ENCODE data around the gene INSC.

The INSC gene

GRCh38 chr11:15097411-15097810, 17.3 kb upstream of the INSC start:
- H3K4me3 ChIP-seq (ENCODE audit: control insufficient read depth in 1 of 7, extremely low read depth in 1 of 7, insufficient read depth in 4 of 7, low read depth in 2 of 7, low read length in 6 of 7), result no peak overlapping the region
- POLR2A ChIA-PET, result no interaction called here
- WGBS (ENCODE audit: insufficient coverage), result 100% methylated on average over 3 of the region's 3 CpGs
- no peaks in the 10 kb centered on the region for H3K4me1 ChIP-seq (ENCODE audit: control extremely low read depth in 1 of 4, control insufficient read depth in 4 of 4, insufficient read depth in 4 of 4, low read length in 3 of 4)
- no peak for DNase-seq
- no peaks in the 10 kb centered on the region for H3K9me3 ChIP-seq (ENCODE audit: control extremely low read depth in 1 of 5, control insufficient read depth in 4 of 5, insufficient read depth in 2 of 5, low read depth in 1 of 5, low read length in 4 of 5)
- CTCF ChIA-PET, result interaction anchor here (0.8 to 1.8 kb wide), 4 partner anchors 13 to 116 kb away, joined by 3 to 9 read pairs (median 4); no protein-coding TSS in a partner anchor
- H3K36me3 ChIP-seq (ENCODE audit: control insufficient read depth in 4 of 4, insufficient read depth in 4 of 4, low read length in 3 of 4), result no peaks in the 10 kb centered on the region
- peaks cover 0 to 16% (median 5%) of the 10 kb centered on the region in 5 experiments for H3K27me3 ChIP-seq (replicated peaks in 2 of 5; ENCODE audit: control insufficient read depth in 4 of 5, insufficient read depth in 5 of 5, low read length in 4 of 5)
- H3K27ac ChIP-seq (ENCODE audit: insufficient read depth in 1 of 2, low read depth in 1 of 2, low read length in 2 of 2, poor library complexity in 1 of 2, severe bottlenecking in 2 of 2), result no peak overlapping the region

- Histone ChIP-seq H3K4me3 (ENCODE audit: control insufficient read depth in 1 of 7, extremely low read depth in 1 of 7, insufficient read depth in 4 of 7, low read depth in 2 of 7, low read length in 6 of 7) (no peak overlapping the region), H3K27me3 (replicated peaks in 2 of 5; ENCODE audit: control insufficient read depth in 4 of 5, insufficient read depth in 5 of 5, low read length in 4 of 5) (peaks cover 0 to 16% (median 5%) of the 10 kb centered on the region in 5 experiments), H3K4me1 (ENCODE audit: control extremely low read depth in 1 of 4, control insufficient read depth in 4 of 4, insufficient read depth in 4 of 4, low read length in 3 of 4) (no peaks in the 10 kb centered on the region), H3K27ac (ENCODE audit: insufficient read depth in 1 of 2, low read depth in 1 of 2, low read length in 2 of 2, poor library complexity in 1 of 2, severe bottlenecking in 2 of 2) (no peak overlapping the region), H3K36me3 (ENCODE audit: control insufficient read depth in 4 of 4, insufficient read depth in 4 of 4, low read length in 3 of 4) (no peaks in the 10 kb centered on the region), H3K9me3 (ENCODE audit: control extremely low read depth in 1 of 5, control insufficient read depth in 4 of 5, insufficient read depth in 2 of 5, low read depth in 1 of 5, low read length in 4 of 5) (peaks cover 0 to 11% (median 3%) of the 10 kb centered on the region in 5 experiments)
- DNase-seq, result no peak
- ChIA-PET POLR2A (no interaction called here), CTCF (interaction anchor here (1.1 to 8.9 kb wide), 14 partner anchors 8 to 128 kb away, joined by 3 to 89 read pairs (median 10); partner anchors contain the start of gene INSC)
Observed at GRCh38 chr11:15099267-15099666, 15.5 kb upstream of the INSC start.

GRCh38 chr11:15101072-15101709, 13.5 kb upstream of the INSC start:
- H3K36me3 ChIP-seq (ENCODE audit: control insufficient read depth in 4 of 4, insufficient read depth in 4 of 4, low read length in 3 of 4), result no peaks in the 10 kb centered on the region
- no peak overlapping the region for H3K4me3 ChIP-seq (ENCODE audit: control insufficient read depth in 1 of 7, extremely low read depth in 1 of 7, insufficient read depth in 4 of 7, low read depth in 2 of 7, low read length in 6 of 7)
- ChIA-PET POLR2A (no interaction called here), CTCF (interaction anchor here (0.9 to 8.9 kb wide), 18 partner anchors 10 to 194 kb away, joined by 3 to 89 read pairs (median 6); partner anchors contain the start of genes CALCB and INSC)
- WGBS (ENCODE audit: insufficient coverage), result 36% methylated on average over 7 of the region's 8 CpGs
- H3K4me1 ChIP-seq (ENCODE audit: control extremely low read depth in 1 of 4, control insufficient read depth in 4 of 4, insufficient read depth in 4 of 4, low read length in 3 of 4), result peaks cover 0 to 8% (median 0%) of the 10 kb centered on the region in 4 experiments
- peaks cover 0 to 11% (median 3%) of the 10 kb centered on the region in 5 experiments for H3K9me3 ChIP-seq (ENCODE audit: control extremely low read depth in 1 of 5, control insufficient read depth in 4 of 5, insufficient read depth in 2 of 5, low read depth in 1 of 5, low read length in 4 of 5)
- peaks cover 0 to 16% (median 5%) of the 10 kb centered on the region in 5 experiments for H3K27me3 ChIP-seq (replicated peaks in 2 of 5; ENCODE audit: control insufficient read depth in 4 of 5, insufficient read depth in 5 of 5, low read length in 4 of 5)
- no peak overlapping the region for H3K27ac ChIP-seq (ENCODE audit: insufficient read depth in 1 of 2, low read depth in 1 of 2, low read length in 2 of 2, poor library complexity in 1 of 2, severe bottlenecking in 2 of 2)
- peak; percentile 50 to 70 (median 58) for DNase-seq

GRCh38 chr11:15104166-15104565, 10.6 kb upstream of the INSC start:
- no peak for DNase-seq
- ChIA-PET POLR2A (no interaction called here), CTCF (interaction anchor here (1.1 to 8.9 kb wide), 8 partner anchors 12 to 106 kb away, joined by 3 to 89 read pairs (median 5); partner anchors contain the start of gene INSC)
- H3K4me3 ChIP-seq (ENCODE audit: control insufficient read depth in 1 of 7, extremely low read depth in 1 of 7, insufficient read depth in 4 of 7, low read depth in 2 of 7, low read length in 6 of 7), result no peak overlapping the region
- H3K9me3 ChIP-seq (ENCODE audit: control extremely low read depth in 1 of 5, control insufficient read depth in 4 of 5, insufficient read depth in 2 of 5, low read depth in 1 of 5, low read length in 4 of 5), result peaks cover 0 to 11% (median 3%) of the 10 kb centered on the region in 5 experiments
- no peak overlapping the region for H3K27ac ChIP-seq (ENCODE audit: insufficient read depth in 1 of 2, low read depth in 1 of 2, low read length in 2 of 2, poor library complexity in 1 of 2, severe bottlenecking in 2 of 2)
- H3K27me3 ChIP-seq (replicated peaks in 2 of 5; ENCODE audit: control insufficient read depth in 4 of 5, insufficient read depth in 5 of 5, low read length in 4 of 5), result peaks cover 0 to 11% (median under 1%) of the 10 kb centered on the region in 5 experiments
- WGBS (ENCODE audit: insufficient coverage), result no CpG with 5 or more reads among the region's 2 CpGs
- peaks cover 0 to 26% (median 2%) of the 10 kb centered on the region in 4 experiments for H3K4me1 ChIP-seq (ENCODE audit: control extremely low read depth in 1 of 4, control insufficient read depth in 4 of 4, insufficient read depth in 4 of 4, low read length in 3 of 4)
- no peaks in the 10 kb centered on the region for H3K36me3 ChIP-seq (ENCODE audit: control insufficient read depth in 4 of 4, insufficient read depth in 4 of 4, low read length in 3 of 4)

- Histone ChIP-seq H3K4me3 (ENCODE audit: control insufficient read depth in 1 of 7, extremely low read depth in 1 of 7, insufficient read depth in 4 of 7, low read depth in 2 of 7, low read length in 6 of 7) (no peak overlapping the region), H3K36me3 (ENCODE audit: control insufficient read depth in 4 of 4, insufficient read depth in 4 of 4, low read length in 3 of 4) (no peaks in the 10 kb centered on the region), H3K9me3 (ENCODE audit: control extremely low read depth in 1 of 5, control insufficient read depth in 4 of 5, insufficient read depth in 2 of 5, low read depth in 1 of 5, low read length in 4 of 5) (peaks cover 0 to 11% (median 3%) of the 10 kb centered on the region in 5 experiments), H3K4me1 (ENCODE audit: control extremely low read depth in 1 of 4, control insufficient read depth in 4 of 4, insufficient read depth in 4 of 4, low read length in 3 of 4) (peaks cover 0 to 26% (median 2%) of the 10 kb centered on the region in 4 experiments), H3K27ac (ENCODE audit: insufficient read depth in 1 of 2, low read depth in 1 of 2, low read length in 2 of 2, poor library complexity in 1 of 2, severe bottlenecking in 2 of 2) (no peak overlapping the region), H3K27me3 (replicated peaks in 2 of 5; ENCODE audit: control insufficient read depth in 4 of 5, insufficient read depth in 5 of 5, low read length in 4 of 5) (peaks cover 0 to 3% (median 0%) of the 10 kb centered on the region in 5 experiments)
- CTCF ChIA-PET, result interaction anchor here (0.8 to 8.9 kb wide), 7 partner anchors 10 to 214 kb away, joined by 3 to 89 read pairs (median 3); partner anchors contain the start of genes CYP2R1 and INSC
- POLR2A ChIA-PET, result no interaction called here
- WGBS (ENCODE audit: insufficient coverage), result 98% methylated on average over 8 of the region's 8 CpGs
- peak in 2 of 3 donors; percentile 20 to 39 for DNase-seq
Observed at GRCh38 chr11:15106201-15106965, 8.3 kb upstream of the INSC start.

GRCh38 chr11:15107730-15108515, 6.8 kb upstream of the INSC start:
- Histone ChIP-seq H3K27ac (ENCODE audit: insufficient read depth in 1 of 2, low read depth in 1 of 2, low read length in 2 of 2, poor library complexity in 1 of 2, severe bottlenecking in 2 of 2) (no peak overlapping the region), H3K36me3 (ENCODE audit: control insufficient read depth in 4 of 4, insufficient read depth in 4 of 4, low read length in 3 of 4) (no peaks in the 10 kb centered on the region), H3K27me3 (replicated peaks in 2 of 5; ENCODE audit: control insufficient read depth in 4 of 5, insufficient read depth in 5 of 5, low read length in 4 of 5) (peaks cover 0 to 3% (median 0%) of the 10 kb centered on the region in 5 experiments), H3K9me3 (ENCODE audit: control extremely low read depth in 1 of 5, control insufficient read depth in 4 of 5, insufficient read depth in 2 of 5, low read depth in 1 of 5, low read length in 4 of 5) (peaks cover 0 to 10% (median 2%) of the 10 kb centered on the region in 5 experiments), H3K4me3 (ENCODE audit: control insufficient read depth in 1 of 7, extremely low read depth in 1 of 7, insufficient read depth in 4 of 7, low read depth in 2 of 7, low read length in 6 of 7) (no peak overlapping the region), H3K4me1 (ENCODE audit: control extremely low read depth in 1 of 4, control insufficient read depth in 4 of 4, insufficient read depth in 4 of 4, low read length in 3 of 4) (peaks cover 0 to 35% (median 2%) of the 10 kb centered on the region in 4 experiments)
- POLR2A ChIA-PET, result no interaction called here
- DNase-seq, result peak in 2 of 3 donors; percentile 17 to 34
- 94% methylated on average over 3 of the region's 4 CpGs for WGBS (ENCODE audit: insufficient coverage)
- CTCF ChIA-PET, result interaction anchor here (1.1 to 2.5 kb wide), 3 partner anchors 16 to 52 kb away, joined by 3 to 6 read pairs (median 4); no protein-coding TSS in a partner anchor
